Stimulated activated CD4-positive, alpha-beta T cell treated with anti-CD3 and anti-CD28 coated beads, Interleukin-4, amount 100 ng/mL, for 1 hour (primary cell): ENCODE data around the gene SPATA46.

Experiments
- DNase-seq: peaks from one replicate; pipeline ENCODE4 v3.0.0-alpha.2; 2020

SPATA46 gene

DNA sequence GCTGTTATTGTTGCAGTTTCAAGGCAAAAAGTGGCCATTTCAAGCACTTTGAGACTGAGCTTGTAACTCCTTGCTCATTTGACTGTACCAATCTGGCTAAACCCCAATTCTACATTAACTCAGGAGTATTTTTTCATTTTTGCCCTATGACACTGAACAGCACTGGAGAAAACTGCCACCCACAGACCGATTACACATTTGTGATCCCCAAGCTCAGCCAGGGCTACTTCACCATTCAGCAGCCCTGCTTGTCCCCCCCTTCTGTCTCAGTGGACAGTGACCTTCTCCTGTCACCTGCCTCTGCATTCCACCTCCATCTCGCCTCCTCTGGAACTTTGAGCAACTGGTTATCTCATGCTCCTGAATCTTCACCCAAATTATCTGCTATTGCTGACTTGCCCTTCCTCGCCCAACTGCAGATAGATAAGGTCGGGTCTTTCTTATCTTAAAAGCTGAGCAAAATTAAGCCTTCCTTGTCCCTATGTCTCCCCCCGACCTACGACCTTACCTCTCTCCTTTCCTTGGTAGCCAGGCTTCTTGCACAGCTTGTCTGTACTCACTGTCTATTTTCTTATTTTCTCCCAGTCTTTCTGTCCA, 25.3 kb downstream of the SPATA46 start:
- DNase-seq = no peak

DNA sequence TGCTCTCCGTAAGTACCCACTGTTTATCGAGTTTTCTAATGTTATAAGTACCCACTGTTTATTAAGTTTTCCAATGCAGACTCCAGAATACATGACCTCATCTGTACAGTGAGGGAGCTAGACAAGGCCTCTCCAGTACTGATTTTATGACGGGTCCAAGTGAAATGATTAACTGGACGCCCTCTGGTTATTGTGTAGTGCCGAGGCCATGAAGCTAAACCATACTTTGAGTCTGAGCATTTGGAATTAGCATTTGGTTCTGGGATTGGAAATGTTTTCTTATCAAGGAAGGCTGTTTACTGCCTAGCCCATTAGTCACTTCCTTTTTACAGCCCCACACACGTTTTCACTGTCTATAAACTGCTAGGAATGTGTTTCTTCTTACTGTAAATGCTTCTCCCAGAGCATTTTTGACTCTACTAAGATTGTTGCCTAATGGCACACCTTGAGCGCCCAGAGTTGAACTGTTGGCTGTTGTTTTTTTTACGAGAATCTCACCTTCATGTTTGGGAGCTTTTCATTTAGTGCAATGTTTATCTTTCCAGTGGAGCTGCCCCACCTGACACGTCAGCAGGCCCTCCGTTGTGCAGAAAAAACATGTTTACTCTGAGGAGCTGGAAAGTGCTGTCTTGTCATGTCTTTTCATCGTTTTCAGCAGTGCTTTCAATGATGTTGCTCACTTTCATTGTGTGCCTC, 26.9 kb downstream of the SPATA46 start:
- DNase-seq = no peak

DNA sequence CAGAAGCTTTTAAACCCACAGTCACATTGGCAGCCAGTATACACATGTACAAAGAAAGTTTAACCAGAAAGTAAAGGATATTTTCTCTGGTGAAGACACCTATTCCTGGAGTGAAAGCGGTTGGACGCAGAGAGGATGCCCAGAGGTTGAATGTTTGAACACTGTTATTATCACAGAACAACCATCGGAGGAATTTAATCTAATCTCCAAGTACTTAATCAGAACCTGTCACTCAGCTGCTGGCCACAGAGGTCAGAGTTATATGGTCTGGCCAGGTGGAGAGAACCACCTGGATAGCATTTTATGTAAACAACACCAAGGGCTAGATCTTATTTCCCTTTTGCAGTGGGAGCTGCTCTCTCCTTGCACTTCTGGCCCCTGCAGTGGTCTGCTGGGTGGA, 29.4 kb downstream of the SPATA46 start:
- no peak for DNase-seq

DNA sequence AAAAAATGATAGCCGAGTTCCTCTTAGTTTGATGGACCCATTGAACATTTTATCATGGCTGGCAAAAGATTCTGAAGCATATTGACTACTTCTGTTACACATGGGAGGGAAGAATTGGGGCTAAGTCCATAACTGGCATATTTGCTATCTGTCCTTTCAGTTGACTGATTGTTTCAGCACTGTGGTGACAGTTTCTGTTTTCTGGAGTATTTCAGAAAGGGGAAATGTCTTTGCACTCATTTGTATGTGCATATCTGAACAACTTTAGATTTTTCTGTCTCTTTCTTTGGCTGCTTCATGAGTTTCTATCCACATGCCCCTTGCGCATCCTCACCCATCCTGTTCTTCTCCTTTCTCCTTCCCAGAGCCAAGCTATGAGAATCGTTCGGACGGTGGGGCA, 33.2 kb downstream of the SPATA46 start:
- no peak for DNase-seq

DNA sequence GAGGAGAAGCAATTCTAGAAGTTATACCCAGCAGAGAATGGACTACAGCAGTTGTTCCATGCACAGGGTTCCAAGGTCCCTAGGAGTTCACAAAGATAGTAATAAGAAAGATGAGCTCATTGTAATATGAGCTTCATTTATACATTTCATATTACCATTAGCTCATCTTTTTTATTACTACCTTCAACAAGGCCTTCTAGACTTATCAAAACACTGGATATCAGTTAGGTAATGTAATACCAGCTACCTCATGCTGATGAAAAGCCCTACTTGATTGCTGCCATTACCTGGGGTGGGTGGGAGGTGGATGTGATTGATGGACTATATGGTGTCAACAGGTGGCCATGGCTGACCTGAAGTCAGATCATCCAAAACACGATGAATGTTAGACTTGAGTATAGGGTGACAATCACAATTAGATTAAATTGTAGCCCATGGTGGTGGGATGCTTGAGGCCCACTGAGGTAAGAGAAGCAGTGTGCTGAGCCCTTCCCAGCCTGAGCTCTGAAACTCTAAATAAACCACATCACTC, 34.1 kb downstream of the SPATA46 start:
- no peak for DNase-seq

DNA sequence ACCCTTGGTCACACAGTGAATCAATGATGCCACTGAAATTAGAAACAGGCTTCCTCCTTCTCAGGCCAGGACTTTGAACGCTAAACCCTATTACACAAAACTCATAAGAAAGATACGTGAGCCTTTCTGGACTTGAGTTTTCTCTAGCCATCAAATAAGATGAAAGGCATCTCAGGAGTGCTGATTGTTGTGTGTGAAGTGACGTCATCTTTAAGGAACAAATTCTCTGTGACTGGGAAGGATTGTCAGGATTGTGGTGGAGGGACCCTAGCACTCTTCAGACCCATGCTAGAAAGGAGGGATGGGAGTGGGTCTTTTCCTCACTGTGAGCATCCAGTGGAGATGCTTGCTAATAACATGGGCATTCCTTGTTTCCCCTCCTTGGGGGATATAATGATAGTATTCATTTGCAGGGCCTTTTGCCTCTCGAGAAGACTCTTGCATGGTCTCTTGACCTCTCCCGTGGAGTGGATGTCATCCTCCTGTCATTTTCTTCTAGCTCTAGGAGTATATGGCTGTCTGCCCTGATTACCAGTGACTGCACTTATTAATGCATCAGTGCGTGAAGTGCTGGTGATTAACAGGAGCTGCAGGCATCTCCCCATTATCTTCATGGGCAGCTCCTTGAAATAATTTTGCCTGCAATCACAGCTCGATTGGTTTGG, 39.9 kb downstream of the SPATA46 start:
- no peak for DNase-seq

DNA sequence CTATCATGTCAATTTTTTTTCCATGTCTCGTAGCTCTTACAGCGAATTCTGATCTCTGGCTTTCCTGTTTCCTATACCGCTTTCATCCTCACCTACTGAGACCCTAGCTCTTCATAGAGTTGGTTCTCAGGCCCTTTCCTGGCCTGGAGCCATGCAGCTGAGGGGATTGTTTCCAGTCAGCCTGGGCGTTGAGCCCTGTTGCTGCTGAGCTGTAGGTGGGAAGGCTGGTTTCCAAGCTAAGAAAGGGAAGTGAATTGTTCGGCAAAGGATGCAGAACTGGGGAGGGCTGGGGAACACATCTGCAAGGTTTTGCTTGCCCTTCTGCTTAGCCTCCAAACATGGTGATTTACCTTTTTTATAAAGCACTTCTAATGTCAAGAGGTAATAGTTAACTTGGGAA, 41.5 kb downstream of the SPATA46 start:
- no peak for DNase-seq

DNA sequence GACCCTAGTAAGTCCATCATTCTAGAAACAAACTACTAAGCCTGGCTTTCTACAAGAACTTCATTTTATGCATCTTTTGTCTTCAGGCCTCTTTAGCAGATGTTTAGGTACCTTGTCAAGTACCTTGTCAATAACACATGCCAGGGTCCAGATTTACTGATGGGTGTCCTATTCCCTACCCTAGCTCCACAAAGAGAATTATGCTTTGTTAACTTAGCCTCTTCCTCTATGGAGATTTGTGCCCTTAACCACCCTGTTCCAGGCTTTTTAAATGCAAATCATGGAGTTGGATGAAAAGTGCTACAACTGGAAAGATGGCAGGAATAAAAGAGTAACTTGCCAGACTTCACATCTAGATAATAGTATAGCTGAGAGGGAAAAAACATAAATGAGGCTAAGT, 42.7 kb downstream of the SPATA46 start:
- DNase-seq = no peak

DNA sequence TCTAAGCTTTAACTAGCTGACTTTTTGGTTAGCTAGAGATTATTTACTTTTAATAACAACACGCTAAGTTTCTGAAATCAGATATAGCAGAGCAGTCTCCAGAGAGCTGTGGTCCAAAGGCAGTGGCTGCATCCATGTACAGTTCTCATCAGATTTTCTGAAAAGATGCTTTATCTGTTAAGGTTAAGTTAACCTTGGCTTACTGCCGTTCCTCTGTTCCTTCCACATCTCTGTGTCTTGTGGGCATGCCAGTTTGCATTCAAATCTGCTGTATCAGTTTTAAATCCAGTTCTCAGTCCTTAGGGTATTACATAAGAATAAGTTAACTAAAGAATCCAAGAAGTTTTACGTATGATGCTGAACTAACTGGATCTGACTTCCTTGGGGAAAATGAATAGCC, 46.8 kb downstream of the SPATA46 start:
- DNase-seq = no peak

DNA sequence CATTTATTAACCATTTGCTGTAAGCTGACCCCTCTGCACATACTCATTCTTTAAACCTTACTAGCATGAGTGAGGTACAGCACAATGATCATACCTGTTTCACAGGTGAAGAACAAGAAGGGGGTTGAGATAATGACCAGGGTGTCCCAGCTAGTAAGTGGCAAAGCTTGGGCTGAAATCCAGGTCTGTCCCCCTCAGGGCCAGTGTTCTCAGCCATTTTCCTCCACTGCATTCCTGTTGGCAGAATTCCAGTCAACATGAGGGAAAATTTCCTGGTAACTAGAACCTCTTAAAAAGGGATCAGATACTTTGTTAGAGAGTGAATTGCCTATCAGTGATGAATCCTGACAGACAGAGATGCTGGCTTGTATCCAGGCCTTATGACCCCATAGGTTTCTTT, 48.1 kb downstream of the SPATA46 start:
- DNase-seq = no peak

DNA sequence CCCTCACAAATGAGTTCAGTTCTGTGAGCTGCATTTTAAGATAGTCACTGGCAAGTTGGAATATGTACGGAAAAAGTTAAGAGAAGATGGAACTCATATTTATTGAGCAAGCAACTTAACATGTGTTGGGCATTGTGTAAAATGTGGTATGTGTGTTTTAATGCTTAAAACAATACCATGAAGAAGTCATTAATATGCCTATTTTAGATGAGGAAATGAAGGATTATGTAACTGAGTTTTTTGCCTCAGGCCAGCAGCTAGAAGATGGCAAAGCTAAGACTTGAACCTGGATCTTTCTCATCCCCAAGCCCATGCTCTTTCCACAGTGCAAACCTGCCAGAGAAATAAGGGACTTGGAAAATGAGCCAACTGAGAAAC, 48.9 kb downstream of the SPATA46 start:
- DNase-seq = no peak

DNA sequence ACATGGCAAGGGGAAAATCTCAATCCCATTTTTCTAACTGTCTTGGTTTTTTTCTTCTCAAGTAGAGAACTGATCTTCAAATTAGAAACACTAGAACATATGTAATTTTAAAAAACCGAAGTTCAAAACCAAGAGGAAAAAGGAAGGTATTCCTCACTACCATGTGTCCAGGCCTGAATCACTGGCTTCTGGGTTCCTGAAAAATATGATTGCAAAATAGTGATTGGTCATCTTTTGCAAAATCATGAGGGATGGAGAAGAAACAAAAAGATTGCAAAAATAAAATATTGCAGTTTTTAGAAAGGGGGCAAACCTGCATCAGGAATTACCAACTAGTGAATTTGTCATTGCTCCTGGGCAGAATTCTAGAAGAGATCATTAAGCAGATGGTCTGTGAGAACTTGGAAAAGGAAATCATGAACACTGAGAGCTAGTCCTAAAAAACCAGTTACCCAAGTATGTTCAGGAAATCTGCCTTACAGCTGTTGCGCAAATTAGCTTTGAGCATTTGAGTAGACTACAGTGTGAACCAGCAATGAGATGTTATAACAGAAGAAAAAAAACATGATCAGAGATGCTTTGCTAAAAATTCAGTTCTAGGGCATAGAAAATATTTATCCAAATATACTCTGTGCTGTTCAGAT, 49.4 kb downstream of the SPATA46 start:
- no peak for DNase-seq

DNA sequence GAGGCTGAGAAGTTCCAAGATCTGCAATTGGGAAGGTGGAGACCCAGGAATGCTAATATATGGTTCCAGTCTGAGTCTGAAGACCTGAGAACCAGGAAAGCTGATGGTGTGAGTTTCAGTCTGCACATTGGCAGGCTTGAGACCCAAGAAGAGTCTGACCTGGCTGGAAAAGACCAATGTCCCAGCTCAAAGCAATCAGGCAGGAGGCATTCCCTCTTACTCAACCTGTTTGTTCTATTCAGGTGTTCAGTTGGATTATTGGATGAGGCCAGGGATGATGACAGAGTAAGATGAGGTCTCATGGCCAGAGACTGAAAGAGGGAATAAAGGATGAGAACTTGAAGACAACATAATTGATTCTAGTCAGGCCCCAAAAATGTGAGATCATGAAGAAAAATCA, 50.1 kb downstream of the SPATA46 start:
- DNase-seq = no peak

DNA sequence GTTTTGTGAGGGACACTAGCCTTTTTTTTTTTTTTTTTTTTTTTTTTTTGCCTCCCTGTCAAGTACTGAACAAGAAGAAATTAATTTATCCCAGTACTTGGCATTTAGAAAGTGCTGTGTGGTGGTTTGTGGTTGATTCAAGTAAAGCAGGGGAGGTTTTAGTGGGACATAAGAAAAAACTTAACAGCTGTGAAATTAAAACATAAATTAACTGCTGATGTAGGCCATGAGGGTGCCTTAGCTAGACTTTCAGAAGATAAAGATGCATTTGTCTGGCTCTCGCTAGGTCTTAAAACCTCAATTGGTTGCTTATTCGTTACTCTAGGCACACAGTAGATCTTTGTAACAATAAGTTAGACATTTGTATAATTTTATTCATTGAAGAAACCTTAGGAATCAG, 52.3 kb downstream of the SPATA46 start:
- DNase-seq = no peak
